H9 (cell line): Measurements from ENCODE around the gene PTDSS2. TPM values are rescaled to one million over a fixed set of nuclear protein-coding genes. Genes with fewer than 3 reads are reported as not detected.

Experiments
- DNase-seq: peaks from one replicate; pipeline ENCODE4 v3.0.0-alpha.2; 2017
- H2AFZ ChIP-seq: one replicate; pipeline ENCODE4 v1.6.1; 2013; ENCODE audit warnings: mild to moderate bottlenecking, low read length, control low read depth, moderate library complexity
- H2AK5ac ChIP-seq: 2 replicates; pipeline ENCODE4 v1.6.1; 2013; ENCODE audit warnings: low read length, control low read depth, mixed read lengths; ENCODE audit not compliant: insufficient read length
- H2BK120ac ChIP-seq: one replicate; pipeline ENCODE4 v1.6.1; 2013; ENCODE audit warnings: low read depth, mild to moderate bottlenecking, low read length, control low read depth, inconsistent platforms; ENCODE audit not compliant: poor library complexity, severe bottlenecking
- H2BK12ac ChIP-seq: 2 replicates; pipeline ENCODE4 v1.6.1; 2013; ENCODE audit warnings: low read length, control low read depth, mixed read lengths, low read depth; ENCODE audit not compliant: insufficient read length
- H2BK15ac ChIP-seq: 2 replicates; pipeline ENCODE4 v1.6.1; 2013; ENCODE audit warnings: low read depth, low read length, control low read depth
- H2BK20ac ChIP-seq: one replicate; pipeline ENCODE4 v1.6.1; 2013; ENCODE audit warnings: low read depth, mild to moderate bottlenecking, low read length, control low read depth, inconsistent platforms; ENCODE audit not compliant: poor library complexity, severe bottlenecking
- H2BK5ac ChIP-seq: 2 replicates; pipeline ENCODE4 v1.6.1; 2013; ENCODE audit warnings: low read length, control low read depth, mixed read lengths; ENCODE audit not compliant: insufficient read length
- H3K14ac ChIP-seq: 2 replicates; pipeline ENCODE4 v1.6.1; 2013; ENCODE audit warnings: low read length, control low read depth; ENCODE audit not compliant: insufficient read depth
- H3K18ac ChIP-seq: 2 replicates; pipeline ENCODE4 v1.6.1; 2013; ENCODE audit warnings: low read depth, mild to moderate bottlenecking, mixed read lengths, low read length, control low read depth; ENCODE audit not compliant: insufficient read length
- H3K23ac ChIP-seq: 2 replicates; pipeline ENCODE4 v1.6.1; 2013; ENCODE audit warnings: low read length, control low read depth, mixed read lengths, low read depth; ENCODE audit not compliant: insufficient read length
- H3K23me2 ChIP-seq: 2 replicates; pipeline ENCODE4 v1.6.1; 2013; ENCODE audit warnings: low read depth, mild to moderate bottlenecking, mixed read lengths, low read length, control low read depth; ENCODE audit not compliant: insufficient read length, poor library complexity, severe bottlenecking
- H3K27ac ChIP-seq: 2 replicates; pipeline ENCODE4 v1.5.1; 2013; ENCODE audit warnings: low read length, control low read depth, mixed read lengths, low read depth; ENCODE audit not compliant: insufficient read length
- H3K27me3 ChIP-seq: 2 replicates; pipeline ENCODE4 v1.6.1; 2013; ENCODE audit warnings: low read length, control low read depth, inconsistent platforms; ENCODE audit not compliant: insufficient read depth
- H3K4ac ChIP-seq: 2 replicates; pipeline ENCODE4 v1.6.1; 2013; ENCODE audit warnings: low read depth, mild to moderate bottlenecking, control low read depth, inconsistent platforms, low read length, moderate library complexity
- H3K4me1 ChIP-seq: 2 replicates; pipeline ENCODE4 v1.6.1; 2013; ENCODE audit warnings: low read length, control low read depth, inconsistent platforms; ENCODE audit not compliant: insufficient read depth
- H3K4me2 ChIP-seq: 2 replicates; pipeline ENCODE4 v1.6.1; 2013; ENCODE audit warnings: low read length, control low read depth, mixed read lengths; ENCODE audit not compliant: insufficient read length, insufficient read depth
- H3K56ac ChIP-seq: 2 replicates; pipeline ENCODE4 v1.6.1; 2013; ENCODE audit warnings: low read depth, mild to moderate bottlenecking, mixed read lengths, low read length, control low read depth; ENCODE audit not compliant: insufficient read length
- H3K79me1 ChIP-seq: 2 replicates; pipeline ENCODE4 v1.6.1; 2013; ENCODE audit warnings: low read depth, mild to moderate bottlenecking, moderate library complexity, low read length, control low read depth, inconsistent platforms; ENCODE audit not compliant: insufficient read depth, poor library complexity, severe bottlenecking
- H3K79me2 ChIP-seq: 2 replicates; pipeline ENCODE4 v1.6.1; 2013; ENCODE audit warnings: low read length, control low read depth, inconsistent platforms; ENCODE audit not compliant: insufficient read depth
- H3K9ac ChIP-seq: 2 replicates; pipeline ENCODE4 v1.6.1; 2013; ENCODE audit warnings: low read length, control low read depth, mixed read lengths; ENCODE audit not compliant: insufficient read length; ENCODE audit errors: extremely low read depth
- H3K9me3 ChIP-seq: one replicate; pipeline ENCODE4 v1.6.1; 2013; ENCODE audit warnings: low read depth, low read length, inconsistent platforms; ENCODE audit not compliant: control insufficient read depth
- H3T11ph ChIP-seq: one replicate; pipeline ENCODE4 v1.6.1; 2013; ENCODE audit warnings: mild to moderate bottlenecking, low read length, control low read depth, inconsistent platforms
- H4K20me1 ChIP-seq: one replicate; pipeline ENCODE4 v1.6.1; 2013; ENCODE audit not compliant: control insufficient read depth, insufficient read length, insufficient read depth
- H4K5ac ChIP-seq: 2 replicates; pipeline ENCODE4 v1.6.1; 2013; ENCODE audit warnings: low read depth, mild to moderate bottlenecking, mixed read lengths, low read length, control low read depth; ENCODE audit not compliant: insufficient read length
- H4K8ac ChIP-seq: replicated peaks from 2 replicates; pipeline ENCODE4 v1.6.1; 2013; ENCODE audit warnings: low read length, control low read depth, mixed read lengths, low read depth; ENCODE audit not compliant: insufficient read length
- H4K91ac ChIP-seq: 2 replicates; pipeline ENCODE4 v1.6.1; 2013; ENCODE audit warnings: low read depth, mild to moderate bottlenecking, moderate library complexity, mixed read lengths, low read length, control low read depth; ENCODE audit not compliant: insufficient read length
- H3K27ac Mint-ChIP-seq, 3 experiments: 2 replicates in 2 of 3; 3 replicates in 1 of 3; pipeline ENCODE4 v1.8.0; 2020 to 2021; ENCODE audit warnings: mixed read lengths in 3 of 3, mild to moderate bottlenecking in 1 of 3, moderate library complexity in 1 of 3
- H3K27me3 Mint-ChIP-seq: 2 replicates; pipeline ENCODE4 v1.8.0; 2021; ENCODE audit warnings: low read depth, mild to moderate bottlenecking, moderate library complexity, mixed read lengths
- H3K36me3 Mint-ChIP-seq, 3 experiments: 2 replicates in 2 of 3; 3 replicates in 1 of 3; pipeline ENCODE4 v1.8.0; 2020 to 2021; ENCODE audit warnings: low read depth in 3 of 3, mixed read lengths in 3 of 3; ENCODE audit not compliant: insufficient read depth in 1 of 3
- H3K4me1 Mint-ChIP-seq, 2 experiments: 2 replicates each; pipeline ENCODE4 v1.8.0; 2020; ENCODE audit warnings: mixed read lengths in 2 of 2
- H3K4me3 Mint-ChIP-seq, 2 experiments: 2 replicates in 1 of 2; 3 replicates in 1 of 2; pipeline ENCODE4 v1.8.0; 2020 to 2021; ENCODE audit warnings: mild to moderate bottlenecking in 2 of 2, mixed read lengths in 2 of 2, moderate library complexity in 1 of 2
- H3K9me3 Mint-ChIP-seq, 2 experiments: 2 replicates in 1 of 2; 3 replicates in 1 of 2; pipeline ENCODE4 v1.8.0; 2020; ENCODE audit warnings: mild to moderate bottlenecking in 2 of 2, mixed read lengths in 2 of 2, moderate library complexity in 1 of 2
- CTCF ChIP-seq: fragments of 200-600 bp; sonication (generic); conservative IDR thresholded peaks from 3 replicates; pipeline ENCODE4 v1.8.0; 2021; ENCODE audit warnings: antibody characterized with exemption, mild to moderate bottlenecking
- WGBS: extraction: QIAGEN DNeasy Blood & Tissue Kit; methylation state at CpG from one replicate; pipeline ENCODE4 v1.1.7; 2013; ENCODE audit warnings: missing lambda C conversion rate, low lambda C conversion rate, mixed read lengths; ENCODE audit not compliant: insufficient read length; ENCODE audit errors: extremely low coverage; 5-methylcytosine and 5-hydroxymethylcytosine counted together
- total RNA-seq: library from RNA; stranded (reverse); gene quantifications from 2 replicates; pipeline ENCODE4 v1.2.1, GENCODE V29; 2021

PTDSS2 gene
- total RNA-seq, 1 experiment from 2014 or later, result 55.3 TPM

GRCh38 chr11:528166-528814 is 78.2 kb downstream of the PTDSS2 start:
- Histone ChIP-seq H3K27ac (no peak overlapping the region), H3K9me3 (no peaks in the 10 kb centered on the region), H2AFZ (no peak overlapping the region), H4K5ac (no peak overlapping the region), H2BK120ac (no peak overlapping the region), H3K27me3 (no peaks in the 10 kb centered on the region), H4K91ac (no peak overlapping the region), H3K79me2 (no peaks in the 10 kb centered on the region), H3K4me1 (no peaks in the 10 kb centered on the region), H2BK20ac (no peak overlapping the region), H3K14ac (no peak overlapping the region), H2BK15ac (no peak overlapping the region), H3K56ac (no peak overlapping the region), H3K4ac (no peak overlapping the region), H3T11ph (no peak overlapping the region), H3K18ac (no peak overlapping the region), H3K9ac (no peak overlapping the region), H3K23ac (no peak overlapping the region), H3K4me2 (no peak overlapping the region), H3K79me1 (no peaks in the 10 kb centered on the region), H4K8ac (no peak overlapping the region), H3K23me2 (no peaks in the 10 kb centered on the region), H2BK5ac (no peak overlapping the region), H2AK5ac (no peak overlapping the region), H2BK12ac (no peak overlapping the region), H4K20me1 (no peaks in the 10 kb centered on the region)
- H3K27me3 Mint-ChIP-seq, result peaks cover 2% of the 10 kb centered on the region
- H3K9me3 Mint-ChIP-seq, result peaks cover 4 to 5% of the 10 kb centered on the region in 2 experiments; a peak in 3 of 5 replicates
- H3K27ac Mint-ChIP-seq, result no peak overlapping the region; a peak in 1 of 7 replicates
- no CpG with 5 or more reads among the region's 30 CpGs for WGBS
- no peak for TF ChIP-seq CTCF
- peaks cover 6 to 10% (median 8%) of the 10 kb centered on the region in 3 experiments; a peak in 6 of 7 replicates for H3K36me3 Mint-ChIP-seq
- H3K4me1 Mint-ChIP-seq, result no peaks in the 10 kb centered on the region
- no peak for DNase-seq
- no peak overlapping the region for H3K4me3 Mint-ChIP-seq
